Measurements from ENCODE around the gene MTRF1L.

MTRF1L gene

GRCh38 chr6:153043719-153044118 is 41.2 kb upstream of the MTRF1L start (continued):
- TF ChIP-seq ZFP30 (CRISPR knock-in tag; IDR thresholded peaks at IDR 0.05) (no peak), ZNF8 (CRISPR knock-in tag; IDR thresholded peaks at IDR 0.05) (no peak), CREB5 (CRISPR knock-in tag; IDR thresholded peaks at IDR 0.05; ENCODE audit: low read depth) (no peak), CSDC2 (CRISPR knock-in tag; IDR thresholded peaks at IDR 0.05) (no peak)

- TF ChIP-seq ISL1 (CRISPR knock-in tag; IDR thresholded peaks at IDR 0.05) (no peak), SNAI2 (CRISPR knock-in tag; IDR thresholded peaks at IDR 0.05) (no peak), ZC3H10 (CRISPR knock-in tag; IDR thresholded peaks at IDR 0.05) (no peak), POU6F1 (CRISPR knock-in tag; IDR thresholded peaks at IDR 0.05; ENCODE audit: borderline replicate concordance, low read depth) (no peak), ZNF565 (CRISPR knock-in tag; conservative IDR thresholded peaks at IDR 0.05; ENCODE audit: low read depth) (no peak), CREB5 (CRISPR knock-in tag; IDR thresholded peaks at IDR 0.05; ENCODE audit: low read depth) (no peak), OSR1 (CRISPR knock-in tag; IDR thresholded peaks at IDR 0.05) (no peak)
Measured at GRCh38 chr6:153038378-153039057, 36.0 kb upstream of the MTRF1L start.

GRCh38 chr6:153034139-153034538 is 31.6 kb upstream of the MTRF1L start:
- ATAC-seq, result no peak
- TF ChIP-seq CSDC2 (CRISPR knock-in tag; IDR thresholded peaks at IDR 0.05) (no peak), GLIS3 (CRISPR knock-in tag; IDR thresholded peaks at IDR 0.05) (no peak), ARNTL (CRISPR knock-in tag; IDR thresholded peaks at IDR 0.05; ENCODE audit: borderline replicate concordance, low read depth) (no peak), CSRNP3 (CRISPR knock-in tag; IDR thresholded peaks at IDR 0.05) (no peak), TCF4 (CRISPR knock-in tag; IDR thresholded peaks at IDR 0.05; ENCODE audit: borderline replicate concordance) (no peak), BACH2 (CRISPR knock-in tag; IDR thresholded peaks at IDR 0.05; ENCODE audit: borderline replicate concordance) (no peak)

More at GRCh38 chr6:153038378-153039057, 36.0 kb upstream of the MTRF1L start:
- peak; percentile 83 for ATAC-seq

GRCh38 chr6:153032255-153032882 is 29.9 kb upstream of the MTRF1L start:
- ATAC-seq, result peak; percentile 72
- TF ChIP-seq ARNTL (CRISPR knock-in tag; IDR thresholded peaks at IDR 0.05; ENCODE audit: borderline replicate concordance, low read depth) (no peak), ESRRG (CRISPR knock-in tag; IDR thresholded peaks at IDR 0.05) (no peak)

- no peak for ATAC-seq
- TF ChIP-seq TOX (CRISPR knock-in tag; IDR thresholded peaks at IDR 0.05; ENCODE audit: borderline replicate concordance) (no peak), ZC3H10 (CRISPR knock-in tag; IDR thresholded peaks at IDR 0.05) (no peak), POU6F1 (CRISPR knock-in tag; IDR thresholded peaks at IDR 0.05; ENCODE audit: borderline replicate concordance, low read depth) (no peak), CREB5 (CRISPR knock-in tag; IDR thresholded peaks at IDR 0.05; ENCODE audit: low read depth) (no peak), ISL1 (CRISPR knock-in tag; IDR thresholded peaks at IDR 0.05) (no peak), CSDC2 (CRISPR knock-in tag; IDR thresholded peaks at IDR 0.05) (no peak), ZNF8 (CRISPR knock-in tag; IDR thresholded peaks at IDR 0.05) (no peak)
Measured at GRCh38 chr6:153031335-153031955, 28.9 kb upstream of the MTRF1L start.
